K562 (cell line): ENCODE data around the gene STMN3.

Experiments
- RFX5 ChIP-seq: IDR thresholded peaks from 2 replicates; pipeline ENCODE4 v1.6.1; 2011; ENCODE audit warnings: low read depth, mild to moderate bottlenecking, improper control_type of control experiment, low read length
- TF ChIP-seq, protein P1 (sequence below): fragments of 250-450 bp; sonication (Bioruptor Pico); IDR thresholded peaks from 2 replicates; pipeline ENCODE4 v1.8.0; 2022; ENCODE audit warnings: moderate library complexity, mild to moderate bottlenecking, inconsistent platforms
- TF ChIP-seq, protein P2 (sequence below): sonication (generic); formaldehyde crosslinking; IDR thresholded peaks from 2 replicates; pipeline ENCODE4 v1.8.1; 2022; ENCODE audit warnings: missing genetic modification reagents
- TF ChIP-seq, protein P3 (sequence below), 3 experiments: IDR thresholded peaks in 2 of 3; conservative IDR thresholded peaks in 1 of 3; 2 replicates each; pipeline ENCODE4 v1.5.1; 2011 to 2012; ENCODE audit warnings: low read length in 3 of 3, mild to moderate bottlenecking in 3 of 3, control low read depth in 2 of 3, improper control_type of control experiment in 1 of 3, inconsistent platforms in 1 of 3, low read depth in 1 of 3, mixed read lengths in 1 of 3, moderate library complexity in 1 of 3; ENCODE audit not compliant: insufficient read depth in 2 of 3

- TF ChIP-seq, protein P1, sequence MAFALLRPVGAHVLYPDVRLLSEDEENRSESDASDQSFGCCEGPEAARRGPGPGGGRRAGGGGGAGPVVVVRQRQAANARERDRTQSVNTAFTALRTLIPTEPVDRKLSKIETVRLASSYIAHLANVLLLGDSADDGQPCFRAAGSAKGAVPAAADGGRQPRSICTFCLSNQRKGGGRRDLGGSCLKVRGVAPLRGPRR, result no peak
- TF ChIP-seq, protein P2, sequence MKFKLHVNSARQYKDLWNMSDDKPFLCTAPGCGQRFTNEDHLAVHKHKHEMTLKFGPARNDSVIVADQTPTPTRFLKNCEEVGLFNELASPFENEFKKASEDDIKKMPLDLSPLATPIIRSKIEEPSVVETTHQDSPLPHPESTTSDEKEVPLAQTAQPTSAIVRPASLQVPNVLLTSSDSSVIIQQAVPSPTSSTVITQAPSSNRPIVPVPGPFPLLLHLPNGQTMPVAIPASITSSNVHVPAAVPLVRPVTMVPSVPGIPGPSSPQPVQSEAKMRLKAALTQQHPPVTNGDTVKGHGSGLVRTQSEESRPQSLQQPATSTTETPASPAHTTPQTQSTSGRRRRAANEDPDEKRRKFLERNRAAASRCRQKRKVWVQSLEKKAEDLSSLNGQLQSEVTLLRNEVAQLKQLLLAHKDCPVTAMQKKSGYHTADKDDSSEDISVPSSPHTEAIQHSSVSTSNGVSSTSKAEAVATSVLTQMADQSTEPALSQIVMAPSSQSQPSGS (CRISPR knock-in tag), result no peak
- no peak for TF ChIP-seq RFX5
- TF ChIP-seq, protein P3, sequence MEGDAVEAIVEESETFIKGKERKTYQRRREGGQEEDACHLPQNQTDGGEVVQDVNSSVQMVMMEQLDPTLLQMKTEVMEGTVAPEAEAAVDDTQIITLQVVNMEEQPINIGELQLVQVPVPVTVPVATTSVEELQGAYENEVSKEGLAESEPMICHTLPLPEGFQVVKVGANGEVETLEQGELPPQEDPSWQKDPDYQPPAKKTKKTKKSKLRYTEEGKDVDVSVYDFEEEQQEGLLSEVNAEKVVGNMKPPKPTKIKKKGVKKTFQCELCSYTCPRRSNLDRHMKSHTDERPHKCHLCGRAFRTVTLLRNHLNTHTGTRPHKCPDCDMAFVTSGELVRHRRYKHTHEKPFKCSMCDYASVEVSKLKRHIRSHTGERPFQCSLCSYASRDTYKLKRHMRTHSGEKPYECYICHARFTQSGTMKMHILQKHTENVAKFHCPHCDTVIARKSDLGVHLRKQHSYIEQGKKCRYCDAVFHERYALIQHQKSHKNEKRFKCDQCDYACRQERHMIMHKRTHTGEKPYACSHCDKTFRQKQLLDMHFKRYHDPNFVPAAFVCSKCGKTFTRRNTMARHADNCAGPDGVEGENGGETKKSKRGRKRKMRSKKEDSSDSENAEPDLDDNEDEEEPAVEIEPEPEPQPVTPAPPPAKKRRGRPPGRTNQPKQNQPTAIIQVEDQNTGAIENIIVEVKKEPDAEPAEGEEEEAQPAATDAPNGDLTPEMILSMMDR (IDR thresholded peaks at IDR 0.05 in 2 of 3, conservative IDR thresholded peaks at IDR 0.05 in 1 of 3; ENCODE audit: insufficient read depth in 2 of 3, low read depth in 1 of 3, low read length in 3 of 3), result no peak
Measured at GRCh38 chr20:63626424-63627128, 26.6 kb downstream of the STMN3 start, which contains the start of gene GMEB2.
